Tibial nerve (tissue), 4 donors: ENCODE measurements around the gene FAM83G. TPM values are rescaled to one million over a fixed set of nuclear protein-coding genes. Genes with fewer than 3 reads are reported as not detected.

ENCODE experiments used
- DNase-seq, 2 donors: peaks; one replicate each; pipeline ENCODE4 v3.0.0-alpha.2; 2019; ENCODE audit warnings: low spot score in 2 of 2
- H3K27ac ChIP-seq, 4 donors: fragments of 200-600 bp; sonication (generic) in 3 of 4; one replicate each; pipeline ENCODE4 v1.5.1; 2017 to 2019; ENCODE audit warnings: mild to moderate bottlenecking in 1 of 4
- H3K27me3 ChIP-seq, 2 donors: fragments of 200-600 bp; sonication (generic) in 1 of 2; one replicate each; pipeline versions ENCODE4 v1.5.1 to v1.6.0; 2017 to 2019
- H3K36me3 ChIP-seq, 3 donors: fragments of 200-600 bp; sonication (generic); one replicate each; pipeline ENCODE4 v1.5.1; 2018 to 2019
- H3K4me1 ChIP-seq, 4 donors: fragments of 200-600 bp; sonication (generic) in 3 of 4; one replicate each; pipeline ENCODE4 v1.5.1; 2017 to 2019
- H3K4me3 ChIP-seq, 4 donors: fragments of 200-600 bp; sonication (generic) in 3 of 4; one replicate each; pipeline ENCODE4 v1.5.1; 2017 to 2019; ENCODE audit warnings: mild to moderate bottlenecking in 1 of 4, moderate library complexity in 1 of 4
- H3K9me3 ChIP-seq, 4 donors: fragments of 200-600 bp; sonication (generic) in 3 of 4; one replicate each; pipeline ENCODE4 v1.5.1; 2017 to 2019
- CTCF ChIP-seq, 5 experiments: fragments of 200-600 bp in 3 of 5; fragments of 450-650 bp in 2 of 5; sonication (generic) in 3 of 5; IDR thresholded peaks; one replicate each; pipeline ENCODE4 v1.5.1; 2016 to 2019; ENCODE audit warnings: antibody characterized with exemption in 5 of 5, mild to moderate bottlenecking in 3 of 5, moderate library complexity in 2 of 5
- EP300 ChIP-seq, 2 donors: sonication (generic); formaldehyde crosslinking; IDR thresholded peaks; one replicate each; pipeline ENCODE4 v1.6.1; 2017; ENCODE audit warnings: antibody characterized with exemption in 2 of 2, mild to moderate bottlenecking in 1 of 2
- POLR2A ChIP-seq, 2 donors: fragments of 450-650 bp; IDR thresholded peaks; one replicate each; pipeline ENCODE4 v1.6.1; 2017; ENCODE audit warnings: antibody characterized with exemption in 2 of 2, mild to moderate bottlenecking in 2 of 2, moderate library complexity in 2 of 2
- WGBS, 2 donors: methylation state at CpG; one replicate each; pipeline ENCODE4 v1.1.5; 2018; 5-methylcytosine and 5-hydroxymethylcytosine counted together
- total RNA-seq, 4 donors: library from RNA; depleted of rRNA; stranded (reverse); fragments of >200 nt; gene quantifications; one replicate each; pipeline ENCODE4 v1.1.0, GENCODE V29; 2016

Gene FAM83G
- total RNA-seq, 4 donors from 2014 or later, result 1.3 to 11.8 (median 3.8) TPM

GRCh38 chr17:18967916-18968315 lies 36.6 kb downstream of the FAM83G start:
- Histone ChIP-seq H3K27me3 (no peaks in the 10 kb centered on the region), H3K4me3 (no peak overlapping the region), H3K36me3 (no peaks in the 10 kb centered on the region), H3K9me3 (no peaks in the 10 kb centered on the region), H3K27ac (no peak overlapping the region), H3K4me1 (peaks cover 0 to 14% (median 0%) of the 10 kb centered on the region in 4 donors)
- 58 to 73% methylated on average over 4 of the region's 4 CpGs for WGBS, 2 donors
- DNase-seq, result no peak
- no peak for TF ChIP-seq CTCF (IDR thresholded peaks at IDR 0.05)
- no peak for TF ChIP-seq EP300 (IDR thresholded peaks at IDR 0.05)
- no peak for TF ChIP-seq POLR2A (IDR thresholded peaks at IDR 0.05)

GRCh38 chr17:18966831-18967624 lies 37.5 kb downstream of the FAM83G start:
- no peak overlapping the region for H3K27ac ChIP-seq
- H3K36me3 ChIP-seq, result no peaks in the 10 kb centered on the region
- no peak for DNase-seq
- 48 to 50% methylated on average over 18 to 19 of the region's 19 CpGs for WGBS, 2 donors
- H3K4me1 ChIP-seq, result peaks cover 0 to 14% (median 0%) of the 10 kb centered on the region in 4 donors
- no peaks in the 10 kb centered on the region for H3K27me3 ChIP-seq
- no peaks in the 10 kb centered on the region for H3K9me3 ChIP-seq
- H3K4me3 ChIP-seq, result no peak overlapping the region
- TF ChIP-seq EP300 (IDR thresholded peaks at IDR 0.05) (no peak), POLR2A (IDR thresholded peaks at IDR 0.05) (no peak), CTCF (IDR thresholded peaks at IDR 0.05) (no peak)

- no peak for DNase-seq
- peaks cover 0 to 25% (median 0%) of the 10 kb centered on the region in 4 donors for H3K4me1 ChIP-seq
- no peak overlapping the region for H3K27ac ChIP-seq
- no peaks in the 10 kb centered on the region for H3K36me3 ChIP-seq
- no peak overlapping the region for H3K4me3 ChIP-seq
- H3K9me3 ChIP-seq, result no peaks in the 10 kb centered on the region
- TF ChIP-seq CTCF (IDR thresholded peaks at IDR 0.05), result no peak
- no peaks in the 10 kb centered on the region for H3K27me3 ChIP-seq
- 76 to 80% methylated on average over 14 of the region's 14 CpGs for WGBS, 2 donors
Observed at GRCh38 chr17:18965530-18966236, 38.9 kb downstream of the FAM83G start.

GRCh38 chr17:18964550-18964949 lies 40.0 kb downstream of the FAM83G start:
- Histone ChIP-seq H3K36me3 (no peaks in the 10 kb centered on the region), H3K27ac (no peak overlapping the region), H3K4me3 (no peak overlapping the region), H3K9me3 (no peaks in the 10 kb centered on the region), H3K4me1 (peaks cover 0 to 22% (median 0%) of the 10 kb centered on the region in 4 donors), H3K27me3 (no peaks in the 10 kb centered on the region)
- 92 to 94% methylated on average over 9 of the region's 9 CpGs for WGBS, 2 donors
- TF ChIP-seq CTCF (IDR thresholded peaks at IDR 0.05) (no peak), POLR2A (IDR thresholded peaks at IDR 0.05) (no peak), EP300 (IDR thresholded peaks at IDR 0.05) (no peak)
- no peak for DNase-seq

GRCh38 chr17:18964018-18964351 lies 40.6 kb downstream of the FAM83G start:
- 80 to 84% methylated on average over 9 of the region's 9 CpGs for WGBS, 2 donors

More at GRCh38 chr17:18964018-18964351, 40.6 kb downstream of the FAM83G start:
- no peak overlapping the region for H3K27ac ChIP-seq
- H3K4me1 ChIP-seq, result peaks cover 0 to 16% (median 0%) of the 10 kb centered on the region in 4 donors
- TF ChIP-seq EP300 (IDR thresholded peaks at IDR 0.05) (no peak), POLR2A (IDR thresholded peaks at IDR 0.05) (no peak), CTCF (IDR thresholded peaks at IDR 0.05) (no peak)
- DNase-seq, result no peak
- H3K4me3 ChIP-seq, result no peak overlapping the region
- H3K9me3 ChIP-seq, result no peaks in the 10 kb centered on the region
- H3K36me3 ChIP-seq, result no peaks in the 10 kb centered on the region
- H3K27me3 ChIP-seq, result no peaks in the 10 kb centered on the region
